DMS153 treated with DMSO at 0.1 percent for 48 hours (cell line): ENCODE data around the gene SH3D19.

Source experiments
- DNase-seq: peaks from one replicate; lab custom pipeline; 2025; ENCODE audit not compliant: unreplicated experiment; lab: John Stamatoyannopoulos, UW

Gene SH3D19

GRCh38 chr4:151202381-151202780 is 123.0 kb downstream of the SH3D19 start:
- no peak for DNase-seq

- no peak for DNase-seq
Measured at GRCh38 chr4:151199319-151200190, 125.8 kb downstream of the SH3D19 start.

DNA sequence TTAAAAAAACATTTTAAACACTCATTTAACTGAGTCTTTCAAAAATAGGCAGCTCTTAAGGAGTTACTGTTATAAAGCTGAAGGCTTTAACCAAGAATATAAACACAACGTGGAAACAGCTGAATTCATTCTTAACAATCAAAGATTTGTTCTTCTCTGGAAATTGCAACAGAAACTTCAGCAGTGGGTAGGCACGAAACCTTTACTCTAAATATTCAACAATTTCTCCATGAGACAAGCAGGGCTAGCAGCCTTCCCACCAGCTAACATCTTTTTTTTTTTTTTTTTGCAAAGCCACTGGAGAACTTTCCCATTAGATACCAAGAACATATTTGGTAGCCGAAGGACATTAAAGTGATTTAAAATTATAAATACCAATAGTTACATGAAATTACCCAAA is 126.7 kb downstream of the SH3D19 start:
- no peak for DNase-seq

DNA sequence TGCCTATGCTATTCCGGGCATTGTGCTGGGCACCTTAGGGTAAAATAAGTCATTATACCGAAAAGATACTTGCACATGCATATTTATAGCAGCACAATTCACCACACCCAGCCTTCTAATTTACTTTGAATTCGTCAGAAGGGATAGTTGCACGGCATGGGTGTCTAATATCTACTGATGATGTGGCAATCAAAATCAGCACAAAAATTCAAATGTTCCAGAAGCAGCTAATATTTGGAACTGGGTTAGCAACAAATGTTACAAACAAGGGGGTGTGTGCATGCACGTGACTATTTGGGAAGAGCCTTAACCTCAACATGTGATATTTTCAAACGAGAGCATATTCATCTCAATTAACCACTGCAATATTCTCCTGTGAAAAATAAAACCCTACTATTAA is 128.2 kb downstream of the SH3D19 start:
- DNase-seq = no peak

DNA sequence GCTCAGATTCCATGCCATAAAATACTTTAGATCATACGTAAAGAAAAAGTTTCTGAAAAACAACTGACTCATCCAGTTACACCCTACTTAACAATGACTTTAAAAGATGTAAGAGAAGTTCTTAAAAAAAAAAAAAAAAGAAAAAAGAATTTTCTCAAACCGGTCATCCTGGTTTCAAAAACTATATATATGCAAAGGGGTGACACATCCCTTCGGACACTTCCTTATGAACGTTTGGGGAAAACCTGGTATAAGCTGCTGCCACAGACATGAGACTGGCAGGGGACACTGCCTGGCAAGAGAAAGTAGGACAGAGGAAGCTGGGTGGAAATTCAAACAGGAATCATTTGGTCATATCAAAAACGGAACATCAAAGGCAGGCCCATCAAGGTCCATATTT is 129.6 kb downstream of the SH3D19 start:
- no peak for DNase-seq

GRCh38 chr4:151193414-151193813 is 132.0 kb downstream of the SH3D19 start:
- no peak for DNase-seq

GRCh38 chr4:151192556-151193235 is 132.7 kb downstream of the SH3D19 start:
- no peak for DNase-seq

GRCh38 chr4:151184523-151185458 is 140.6 kb downstream of the SH3D19 start:
- DNase-seq = no peak

DNA sequence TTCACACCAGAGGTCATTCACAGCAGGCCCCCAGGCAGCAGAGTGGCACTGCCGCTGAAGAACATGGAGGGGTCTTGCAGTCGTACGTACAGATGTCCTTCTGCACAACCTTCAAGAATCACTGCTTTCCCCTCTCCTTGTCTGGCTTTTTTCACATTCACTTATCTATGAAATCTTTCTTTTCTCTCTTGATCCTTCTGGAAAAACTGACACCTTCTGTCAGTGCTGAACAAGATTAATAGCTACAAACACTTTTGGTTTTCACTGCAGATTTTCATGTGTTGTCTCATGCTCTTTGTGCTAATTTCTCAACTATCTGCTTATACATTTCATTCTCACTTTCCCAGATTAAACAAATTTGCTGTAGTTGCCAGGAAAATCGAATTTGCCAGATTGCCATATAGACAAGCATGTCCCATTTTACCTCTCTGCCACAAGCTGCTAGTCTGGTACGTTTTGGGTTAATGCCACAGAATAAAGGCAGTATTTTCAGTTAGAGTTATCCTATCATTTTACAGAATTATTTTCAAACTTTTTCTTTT is 142.9 kb downstream of the SH3D19 start:
- no peak for DNase-seq

DNA sequence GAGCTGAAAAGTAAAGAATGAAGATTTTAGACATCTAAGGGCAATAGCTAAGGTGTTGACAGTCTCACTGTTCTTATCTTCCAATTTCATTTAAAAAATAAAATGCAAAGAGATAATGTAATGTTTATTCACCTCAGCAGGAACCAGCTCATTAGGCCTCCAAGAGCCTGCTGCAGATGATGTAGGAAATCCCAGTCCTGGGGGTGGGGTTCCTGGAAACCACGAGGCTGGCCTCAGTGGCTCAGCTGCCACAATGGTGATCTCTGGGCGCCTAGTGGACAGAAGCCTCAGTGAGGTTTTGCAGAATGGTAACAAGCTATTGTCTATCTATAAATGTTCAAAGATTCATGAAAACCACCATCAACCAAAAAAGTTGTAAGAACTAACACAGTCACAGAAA is 148.7 kb downstream of the SH3D19 start:
- no peak for DNase-seq

- no peak for DNase-seq
Measured at GRCh38 chr4:151175754-151176631, 149.4 kb downstream of the SH3D19 start.

GRCh38 chr4:151175233-151175632 is 150.2 kb downstream of the SH3D19 start:
- no peak for DNase-seq

DNA sequence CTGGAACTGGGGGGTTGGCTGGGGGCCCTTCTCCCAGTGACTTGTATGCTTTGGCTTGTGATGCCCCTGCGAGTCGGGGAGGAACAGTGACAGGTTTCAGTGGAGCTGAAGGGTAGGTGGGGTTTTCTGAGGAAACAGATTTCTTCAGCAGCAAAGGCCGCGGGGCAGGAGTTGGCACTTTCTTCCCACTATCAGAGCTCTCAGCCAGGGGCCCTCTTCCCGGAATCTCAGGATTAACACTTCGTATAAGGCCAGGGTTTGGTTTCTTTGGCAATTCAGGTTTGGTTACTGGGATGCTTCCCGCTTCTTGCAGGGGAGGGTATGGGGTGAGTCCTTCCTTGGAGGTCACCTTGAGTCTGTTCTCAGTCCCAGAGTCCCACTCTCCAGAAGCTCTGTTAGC is 150.6 kb downstream of the SH3D19 start:
- no peak for DNase-seq

DNA sequence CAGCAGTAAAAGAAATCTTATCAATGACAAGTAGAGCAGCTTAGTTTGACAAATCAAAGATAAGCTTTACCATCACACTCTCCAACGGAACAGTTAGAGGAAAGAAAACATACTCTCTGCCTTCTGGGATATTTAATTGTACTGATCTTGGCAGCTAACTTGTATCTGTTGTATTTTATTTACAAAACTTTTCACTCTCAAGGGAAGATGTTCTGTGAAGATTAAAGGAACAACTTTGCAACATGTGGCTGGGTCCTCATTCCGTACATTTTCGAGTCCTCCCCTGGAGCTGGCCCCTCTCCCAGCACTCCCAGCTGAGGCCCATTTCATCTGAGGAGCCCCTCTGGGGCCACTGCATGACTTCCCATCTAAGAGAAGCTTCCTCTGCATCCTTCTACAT is 151.5 kb downstream of the SH3D19 start:
- DNase-seq = no peak

- DNase-seq = no peak
Measured at GRCh38 chr4:151169900-151170299, 155.5 kb downstream of the SH3D19 start.

- no peak for DNase-seq
Measured at GRCh38 chr4:151169223-151169622, 156.2 kb downstream of the SH3D19 start.

GRCh38 chr4:151167561-151167960 is 157.8 kb downstream of the SH3D19 start:
- no peak for DNase-seq

GRCh38 chr4:151166636-151167035 is 158.8 kb downstream of the SH3D19 start:
- DNase-seq = no peak

DNA sequence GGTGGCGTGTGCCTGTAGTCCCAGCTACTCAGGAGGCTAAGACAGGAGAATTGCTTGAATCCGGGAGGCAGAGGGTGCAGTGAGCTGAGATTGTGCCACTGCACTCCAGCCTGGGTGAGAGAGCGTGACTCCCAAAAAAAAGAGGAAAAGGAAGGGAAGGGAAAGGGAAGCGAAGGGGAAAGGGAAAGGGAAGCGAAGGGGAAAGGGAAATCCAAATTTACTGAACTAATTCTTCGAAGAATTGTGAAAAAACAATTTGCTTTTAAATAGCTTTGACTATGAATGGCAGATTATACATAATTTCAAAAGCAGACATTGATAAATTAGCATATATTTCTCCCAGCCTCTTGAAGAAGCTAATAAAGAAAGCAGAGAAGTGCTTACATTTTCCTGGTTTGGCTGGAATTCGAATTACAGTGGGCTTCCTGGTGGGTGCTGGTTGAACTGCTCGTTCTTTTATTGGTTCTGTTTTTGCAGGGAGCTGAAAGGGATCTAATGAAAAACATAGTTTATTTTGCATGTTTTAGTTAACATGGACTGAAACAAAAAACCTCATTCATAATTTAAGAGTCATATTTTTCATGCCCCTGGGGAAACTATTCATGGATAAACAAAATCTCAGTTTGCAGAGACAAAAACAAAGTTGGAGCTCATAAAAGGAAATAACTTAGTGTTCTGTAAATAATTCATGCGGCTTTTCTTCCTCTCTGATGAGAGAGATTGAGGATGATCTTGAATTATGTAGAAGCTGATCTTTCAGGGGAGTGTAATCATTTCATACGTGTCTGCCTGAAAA is 160.0 kb downstream of the SH3D19 start:
- DNase-seq = no peak
